T-helper 2 cell treated with Interferon-gamma antibody and Interleukin-4, amounts not matched to agents 100 ng/mL and 5 ng/mL, for 36 hours (primary cell): ENCODE measurements around the gene PLA2G10. TPM values are rescaled to one million over a fixed set of nuclear protein-coding genes. Genes with fewer than 3 reads are reported as not detected.

Experiments
- intact Hi-C: fragments of 100-400 bp; cut with micrococcal nuclease; formaldehyde crosslinking; loops from one replicate; pipeline ENCODE4 v1.15.1; 2023
- total RNA-seq: library from RNA; stranded (reverse); gene quantifications from 2 replicates; pipeline ENCODE4 v1.2.3, GENCODE V29; 2022

PLA2G10 gene
- total RNA-seq, 1 donor from 2014 or later, result not detected

DNA sequence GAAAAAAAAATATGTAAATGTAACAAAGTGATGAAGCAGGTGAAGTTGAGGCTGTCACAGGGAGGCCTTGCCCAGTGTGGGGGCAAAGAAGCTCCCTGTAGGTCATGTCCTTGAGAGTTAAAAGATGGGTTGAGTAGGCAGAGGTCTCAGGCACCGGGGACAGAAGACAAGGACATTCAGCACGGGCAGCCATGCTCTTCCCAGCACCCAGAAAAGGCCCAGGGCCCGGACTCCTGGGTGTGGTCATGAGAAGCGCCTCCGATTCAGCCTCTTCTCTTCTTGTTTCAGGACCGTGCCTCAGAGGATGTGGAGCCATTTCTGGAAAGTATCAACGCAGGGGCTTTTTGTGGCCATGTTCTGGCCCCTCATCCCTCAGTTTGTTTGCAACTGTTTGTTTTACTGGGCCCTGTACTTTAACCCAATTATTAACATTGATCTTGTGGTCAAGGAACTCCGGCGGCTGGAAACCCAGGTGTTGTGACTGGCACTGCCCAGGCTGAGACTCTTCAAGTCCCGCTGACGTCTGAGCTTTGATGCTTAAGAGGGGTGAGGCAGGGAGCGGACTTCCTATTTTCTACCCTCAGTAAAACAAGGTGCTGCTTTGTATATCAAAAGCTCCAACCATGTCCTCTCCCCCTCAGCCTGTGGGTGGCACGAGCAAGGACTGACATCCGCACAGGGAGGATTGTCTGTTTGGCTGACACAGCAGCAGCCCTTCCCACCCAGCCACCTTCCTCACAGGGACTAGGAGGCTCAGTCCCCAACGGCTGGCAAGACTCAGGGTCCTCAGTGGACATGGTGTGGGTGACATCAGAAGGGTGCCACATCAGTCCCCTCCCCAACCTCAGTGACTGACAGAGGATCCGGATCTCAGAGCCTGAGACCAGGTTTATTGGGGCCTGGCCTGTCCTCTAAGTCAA lies 26.5 kb downstream of the PLA2G10 start:
- intact Hi-C loops, result no loop called here

DNA sequence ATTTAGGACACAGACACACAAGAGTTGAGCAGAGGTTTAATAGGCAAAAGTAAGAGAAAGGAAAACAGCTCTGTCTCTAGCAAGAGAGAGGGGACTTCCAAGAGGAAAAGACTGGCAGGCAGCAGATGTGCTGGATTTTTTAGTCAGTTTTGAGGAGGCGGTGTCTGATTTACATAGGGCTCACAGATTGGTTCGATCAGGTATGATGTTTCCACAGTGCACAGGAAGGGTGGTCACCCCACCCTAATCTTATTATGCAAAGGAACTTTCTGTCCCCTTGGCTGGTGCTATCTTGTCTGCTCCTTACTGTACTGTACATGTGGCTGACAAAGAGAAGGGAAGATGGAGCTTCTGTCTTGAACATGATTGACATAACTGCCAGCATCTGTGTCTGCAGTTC lies 36.0 kb downstream of the PLA2G10 start:
- intact Hi-C loops, result no loop called here

DNA sequence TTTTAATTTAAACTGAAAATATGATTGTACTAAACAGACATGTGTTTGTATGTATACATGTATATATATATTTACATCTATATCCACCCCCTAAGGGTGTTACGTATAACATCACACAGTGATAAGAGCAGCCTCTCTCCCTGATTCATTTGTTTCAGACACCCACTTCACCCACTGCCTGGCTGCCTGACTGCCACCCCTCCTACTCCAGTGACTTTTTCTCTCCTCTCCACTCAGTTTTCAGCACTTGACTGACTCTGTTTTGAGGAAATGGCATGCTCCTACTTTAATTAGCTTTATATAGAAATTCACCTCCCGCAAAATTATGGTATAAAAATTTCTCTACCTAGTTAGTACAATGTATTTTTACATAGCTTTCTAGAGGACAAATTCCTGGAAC lies 41.4 kb downstream of the PLA2G10 start:
- intact Hi-C loops, result no loop called here

DNA sequence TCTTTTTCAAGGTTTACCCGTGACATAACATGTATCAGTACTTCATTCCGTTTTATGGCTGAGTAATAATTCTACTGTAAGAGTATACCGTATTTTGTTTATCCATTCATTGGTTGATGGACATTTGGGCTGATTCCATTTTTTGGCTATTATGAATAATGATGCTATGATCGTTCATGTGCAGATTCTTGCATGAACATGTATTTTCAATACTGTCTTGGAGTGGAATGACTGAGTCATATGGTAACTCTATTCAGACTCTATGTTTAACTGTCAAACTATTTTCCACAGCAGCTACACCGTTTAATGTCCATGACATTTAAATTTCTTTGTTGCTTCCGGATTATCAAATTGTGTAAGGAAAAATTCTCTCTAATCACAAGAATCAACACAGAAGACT lies 43.5 kb downstream of the PLA2G10 start:
- intact Hi-C loops, result no loop called here

DNA sequence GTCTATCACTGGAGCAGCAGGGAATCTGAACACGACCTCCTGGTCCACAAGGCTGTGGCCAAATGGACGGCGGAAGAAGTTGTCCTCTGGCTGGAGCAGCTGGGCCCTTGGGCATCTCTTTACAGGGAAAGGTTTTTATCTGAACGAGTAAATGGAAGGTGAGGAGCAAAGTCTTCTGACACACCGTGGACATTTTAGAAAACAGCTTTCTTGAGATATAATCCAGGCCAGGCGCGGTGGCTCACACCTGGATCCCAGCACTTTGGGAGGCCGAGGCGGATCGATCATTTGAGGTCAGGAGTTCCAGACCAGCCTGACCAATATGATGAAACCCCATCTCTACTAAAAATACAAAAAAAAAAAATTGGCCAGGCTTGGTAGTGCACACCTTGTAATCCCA lies 44.3 kb downstream of the PLA2G10 start:
- intact Hi-C loops, result no loop called here

DNA sequence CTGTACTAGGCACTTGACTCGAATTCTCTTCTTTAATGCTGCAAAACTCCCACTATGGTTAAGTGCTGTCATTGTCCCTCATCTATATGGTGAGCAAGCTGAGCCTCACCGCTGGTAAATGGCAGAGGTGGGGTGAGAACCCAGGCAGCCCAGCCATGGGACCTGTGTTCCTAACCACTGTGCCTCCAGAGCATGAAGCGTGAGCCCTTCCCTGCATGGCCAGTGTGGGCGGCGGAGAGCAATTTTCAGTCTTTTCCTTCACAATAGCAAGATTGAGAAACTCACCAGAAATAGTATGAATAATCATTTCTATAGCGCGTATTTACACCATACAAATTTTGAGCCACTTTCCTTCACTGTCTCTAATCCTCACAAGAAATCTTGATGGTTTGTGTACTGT lies 52.2 kb downstream of the PLA2G10 start:
- intact Hi-C loops, result no loop called here

DNA sequence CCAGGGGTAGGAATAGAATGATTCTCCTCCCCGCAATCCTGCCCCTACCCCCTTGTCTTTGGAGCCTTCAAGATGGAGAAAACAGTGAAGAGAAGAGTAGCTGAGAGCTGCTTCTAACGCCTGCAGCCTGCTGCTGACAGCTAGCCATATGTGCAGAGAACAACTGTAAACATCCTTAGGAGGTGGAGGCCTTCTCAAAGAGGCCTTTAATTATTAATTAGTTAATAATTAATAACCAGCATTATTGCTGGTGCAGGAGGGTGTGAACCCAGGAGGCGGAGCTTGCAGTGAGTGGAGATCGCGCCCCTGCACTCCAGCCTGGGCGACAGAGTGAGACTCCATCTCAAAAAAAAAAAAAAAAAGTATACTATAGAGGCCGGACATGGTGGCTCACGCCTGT lies 52.9 kb downstream of the PLA2G10 start:
- intact Hi-C loops, result no loop called here

DNA sequence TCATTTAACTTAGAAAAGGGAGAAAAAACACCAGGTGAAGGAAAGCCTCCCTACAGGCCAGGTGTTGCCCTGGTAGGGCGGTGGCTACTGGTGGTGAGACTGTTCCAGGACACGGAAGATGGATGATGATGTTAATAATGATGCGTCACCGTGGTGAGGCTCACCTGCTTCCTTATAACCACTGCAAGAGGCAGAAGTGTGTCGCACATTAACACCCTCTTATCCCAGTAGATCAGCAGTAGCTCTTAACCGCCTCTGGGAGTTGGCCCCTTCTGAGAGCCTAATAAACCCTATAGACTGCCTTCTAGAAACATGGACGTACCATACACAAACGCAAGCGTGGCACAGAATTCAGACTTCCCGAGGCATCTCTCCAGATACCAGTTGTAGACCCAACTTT lies 53.6 kb downstream of the PLA2G10 start:
- intact Hi-C loops, result no loop called here

DNA sequence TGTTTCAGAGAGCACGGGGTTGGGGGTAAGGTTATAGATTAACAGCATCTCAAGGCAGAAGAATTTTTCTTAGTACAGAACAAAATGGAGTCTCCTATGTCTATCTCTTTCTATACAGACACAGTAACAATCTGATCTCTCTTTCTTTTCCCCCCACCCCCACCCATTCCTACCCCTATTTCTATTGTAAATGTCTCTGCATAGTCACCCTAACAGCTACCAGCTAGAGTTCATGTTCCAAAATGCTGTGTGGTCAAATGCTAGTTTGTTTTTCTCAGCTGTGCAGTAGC lies 57.2 kb downstream of the PLA2G10 start:
- intact Hi-C loops, result loop anchor here (10.0 kb wide), 1 partner anchor 418 kb away; the partner anchor contains the start of gene NTAN1

DNA sequence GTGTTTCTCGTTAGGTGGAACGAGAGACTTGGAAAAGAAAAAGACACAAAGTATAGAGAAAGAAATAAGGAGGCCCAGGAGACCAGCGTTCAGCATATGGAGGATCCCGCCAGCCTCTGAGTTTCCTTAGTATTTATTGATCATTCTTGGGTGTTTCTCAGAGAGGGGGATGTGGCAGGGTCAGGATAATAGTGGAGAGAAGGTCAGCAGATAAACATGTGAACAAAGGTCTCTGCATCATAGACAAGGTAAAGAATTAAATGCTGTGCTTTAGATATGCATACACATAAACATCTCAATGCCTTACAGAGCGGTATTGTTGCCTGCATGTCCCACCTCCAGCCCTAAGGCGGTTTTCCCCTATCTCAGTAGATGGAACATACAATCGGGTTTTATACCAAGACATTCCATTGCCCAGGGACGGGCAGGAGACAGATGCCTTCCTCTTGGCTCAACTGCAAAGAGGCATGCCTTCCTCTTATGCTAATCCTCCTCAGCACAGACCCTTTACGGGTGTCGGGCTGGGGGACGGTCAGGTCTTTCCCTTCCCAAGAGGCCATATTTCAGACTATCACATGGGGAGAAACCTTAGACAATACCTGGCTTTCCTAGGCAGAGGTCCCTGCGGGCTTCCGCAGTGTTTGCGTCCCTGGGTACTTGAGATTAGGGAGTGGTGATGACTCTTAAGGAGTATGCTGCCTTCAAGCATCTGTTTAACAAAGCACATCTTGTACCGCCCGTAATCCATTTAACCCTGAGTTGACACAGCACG lies 57.7 kb downstream of the PLA2G10 start:
- intact Hi-C loops, result loop anchor here (10.0 kb wide), 1 partner anchor 418 kb away; the partner anchor contains the start of gene NTAN1

DNA sequence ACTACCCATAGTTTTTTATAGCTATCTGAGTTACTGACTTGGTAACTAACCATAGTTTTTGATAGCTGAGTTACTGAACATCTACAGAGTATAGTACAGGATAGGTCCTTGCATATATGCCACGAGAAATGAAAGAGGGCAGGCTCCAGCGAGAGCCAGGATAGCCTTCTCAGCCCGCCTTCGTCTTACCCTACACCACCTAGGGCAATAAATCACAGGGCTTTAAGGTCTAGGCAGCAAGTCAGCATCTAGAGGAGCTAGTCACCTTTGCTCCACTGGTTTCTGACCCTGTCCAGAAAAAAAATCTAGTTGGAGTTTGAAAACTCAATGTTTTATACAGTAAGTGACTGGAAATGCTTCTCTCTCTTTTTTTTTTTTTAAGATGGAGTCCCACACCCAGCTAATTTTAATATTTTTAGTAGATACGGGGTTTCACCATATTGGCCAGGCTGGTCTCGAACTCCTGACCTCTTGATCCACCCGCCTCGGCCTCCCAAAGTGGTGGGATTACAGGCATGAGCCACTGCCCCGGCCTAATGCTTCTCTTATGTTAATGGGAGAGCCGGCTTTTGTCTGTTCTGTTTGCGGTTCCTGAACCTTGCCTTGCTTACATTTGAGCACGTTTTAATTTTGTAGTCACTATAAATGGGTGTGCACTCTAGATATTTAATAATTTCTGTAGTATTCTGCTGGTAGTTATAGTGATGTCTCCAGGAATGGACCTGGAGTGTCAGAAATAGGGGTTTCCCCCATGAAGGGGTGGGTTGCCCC lies 58.5 kb downstream of the PLA2G10 start:
- intact Hi-C loops, result loop anchor here (10.0 kb wide), 1 partner anchor 419 kb away; the partner anchor contains the start of gene NTAN1

DNA sequence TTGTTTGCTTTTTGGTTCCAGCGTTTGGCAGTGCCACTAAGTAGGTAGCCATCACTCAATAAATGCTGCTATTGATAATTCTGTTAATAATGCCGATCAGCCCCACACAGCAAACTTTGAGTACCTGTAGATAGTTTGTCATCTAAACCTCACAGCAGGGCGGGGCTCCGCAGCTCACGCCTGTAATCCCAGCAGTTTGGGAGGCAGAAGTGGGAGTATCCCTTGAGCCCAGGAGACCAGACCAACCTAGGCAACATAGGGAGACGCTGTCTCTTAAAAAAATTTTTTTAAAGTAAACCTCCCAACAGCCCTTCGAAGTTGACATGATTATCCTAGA lies 59.8 kb downstream of the PLA2G10 start:
- intact Hi-C loops, result loop anchor here (5.0 to 10.0 kb wide), 4 partner anchors 420 to 1008 kb away; partner anchors contain the start of genes ERCC4, MARF1, NTAN1 and RRN3

DNA sequence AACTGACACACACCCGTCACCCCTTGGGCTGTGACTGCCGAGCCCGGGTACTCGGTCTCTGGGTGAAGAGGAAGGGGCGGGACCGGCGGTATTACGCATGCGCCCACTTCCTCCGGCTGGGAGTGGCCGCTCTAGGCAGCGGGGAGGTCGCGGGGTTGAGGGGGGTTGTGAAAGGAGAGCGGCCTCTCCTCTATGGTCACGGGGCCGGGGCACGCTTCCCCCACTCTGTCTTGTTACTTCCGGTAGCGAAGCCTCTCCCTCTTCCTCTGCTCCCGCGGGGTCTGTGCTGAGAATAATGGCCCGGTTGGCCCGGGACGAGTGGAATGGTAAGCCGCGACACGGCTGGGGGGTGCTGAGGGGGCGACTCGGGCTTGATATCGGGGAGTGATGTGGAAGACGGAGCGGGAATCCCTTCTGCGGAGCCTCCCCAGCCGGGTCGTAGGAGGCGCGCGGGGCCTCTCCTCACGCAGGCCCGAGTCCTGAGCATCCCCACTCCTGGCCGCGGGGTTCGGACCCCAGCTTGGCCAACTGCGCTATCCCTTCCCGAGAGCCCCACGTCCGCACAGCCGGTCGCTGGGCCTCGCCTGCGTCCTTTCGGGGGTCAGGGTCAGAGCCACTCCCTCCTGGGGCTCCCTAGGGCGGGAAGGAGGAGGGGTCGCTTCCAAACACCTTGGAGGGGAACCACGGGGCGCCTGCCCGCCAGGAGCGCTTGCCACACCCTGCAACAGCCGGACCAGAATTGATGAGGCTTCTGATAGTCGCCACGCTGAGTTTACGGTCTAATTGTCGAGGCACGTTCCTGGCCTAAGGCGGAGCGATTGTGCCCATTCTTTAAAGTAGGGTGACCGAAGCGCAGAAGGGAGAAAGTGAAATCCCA lies 61.2 kb downstream of the PLA2G10 start, which contains the start of gene BFAR:
TSS of gene BFAR (plus strand) at position 259 of the 877 bp plus-strand sequence. CDS start 11,396 bp downstream, outside the sequence.
- intact Hi-C loops, result loop anchor here (5.0 to 10.0 kb wide), 4 partner anchors 422 to 1009 kb away; partner anchors contain the start of genes ERCC4, MARF1, NTAN1 and RRN3

DNA sequence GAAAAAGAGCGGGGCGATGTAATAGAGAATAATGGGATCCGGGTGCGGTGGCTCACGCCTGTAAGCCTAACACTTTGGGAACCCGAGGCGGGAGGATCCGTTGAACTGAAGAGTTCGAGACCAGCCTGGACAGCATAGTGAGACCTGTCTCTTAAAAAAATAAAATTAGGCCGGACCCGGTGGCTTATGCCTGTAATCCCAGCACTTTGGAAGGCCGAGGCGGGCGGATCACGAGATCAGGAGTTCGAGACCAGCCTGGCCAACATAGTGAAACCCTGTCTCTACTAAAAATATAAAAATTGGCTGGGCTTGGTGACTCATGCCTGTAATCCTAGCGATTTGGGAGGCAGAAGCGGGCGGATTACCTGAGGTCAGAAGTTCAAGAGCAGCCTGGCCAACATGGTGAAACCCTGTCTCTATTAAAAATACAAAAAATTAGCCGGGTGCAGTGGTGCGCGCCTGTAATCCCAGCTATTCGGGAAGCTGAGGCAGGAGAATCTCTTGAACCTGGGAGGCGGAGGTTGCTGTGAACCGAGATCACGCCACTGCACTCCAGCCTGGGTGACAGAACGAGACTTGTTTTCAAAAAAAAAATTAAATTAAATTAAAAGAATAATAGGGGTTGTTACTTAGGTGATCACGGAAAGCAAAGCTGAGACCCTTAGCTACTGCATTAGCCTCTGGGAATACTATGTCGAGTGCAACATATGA lies 63.3 kb downstream of the PLA2G10 start:
- intact Hi-C loops, result loop anchor here (1.0 to 10.0 kb wide), 5 partner anchors 345 to 1012 kb away; partner anchors contain the start of genes ERCC4, MARF1, NTAN1 and RRN3

DNA sequence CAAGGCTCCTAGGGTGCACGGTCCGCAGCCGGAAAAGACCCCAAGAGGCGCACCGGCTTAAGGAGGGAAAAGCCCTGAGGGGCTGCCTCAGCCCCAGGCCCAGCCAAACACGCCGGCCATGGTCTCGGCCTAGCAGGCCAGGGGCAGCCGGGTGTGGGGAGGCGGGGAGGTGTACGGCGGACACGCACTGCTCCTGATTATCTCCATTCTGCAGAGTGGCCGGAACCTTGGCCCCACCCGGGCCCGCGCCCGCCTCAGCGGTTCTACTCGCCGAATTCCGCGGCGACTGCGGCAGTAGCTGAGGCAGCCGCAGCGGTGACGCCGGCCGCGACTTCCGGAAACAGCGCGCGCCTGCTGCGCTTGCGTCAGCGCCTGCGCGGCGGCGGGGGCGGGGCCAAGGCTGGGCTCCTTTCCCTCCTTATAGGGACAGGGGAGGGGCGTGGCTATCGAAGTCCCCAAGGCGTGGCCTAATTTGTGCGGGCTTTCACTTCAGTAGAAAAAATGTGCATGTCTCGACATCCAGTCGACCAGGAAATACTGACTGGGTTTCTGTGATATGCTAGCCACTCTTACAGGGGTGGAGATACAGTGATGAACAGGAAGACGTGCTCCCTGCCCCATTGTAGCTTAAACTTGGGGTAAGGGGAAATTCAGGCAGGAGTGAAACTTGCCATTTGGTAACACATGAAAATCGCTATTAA lies 64.0 kb downstream of the PLA2G10 start, which contains the start of gene PARN:
TSS of gene PARN (minus strand) at position 342 of the 701 bp plus-strand sequence. CDS start at position 207, 135 bp downstream.
- intact Hi-C loops, result loop anchor here (1.0 to 10.0 kb wide), 5 partner anchors 345 to 1012 kb away; partner anchors contain the start of genes ERCC4, MARF1, NTAN1 and RRN3

DNA sequence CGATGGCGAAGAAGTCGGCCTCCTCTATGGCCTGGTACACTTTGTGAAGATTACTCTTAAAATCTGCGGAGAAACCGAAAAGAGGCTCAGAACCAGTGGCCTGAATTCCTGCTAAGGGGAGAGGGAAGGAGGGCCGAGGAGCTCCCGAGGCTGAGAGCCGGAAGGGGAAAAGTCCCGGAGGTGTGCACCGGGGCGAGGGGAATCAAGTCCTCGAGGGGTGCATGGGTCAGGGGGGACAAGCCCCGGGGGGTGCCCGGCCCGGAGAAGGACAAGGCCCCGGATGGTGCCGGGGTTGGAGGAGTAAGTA lies 64.5 kb downstream of the PLA2G10 start:
- intact Hi-C loops, result no loop called here

DNA sequence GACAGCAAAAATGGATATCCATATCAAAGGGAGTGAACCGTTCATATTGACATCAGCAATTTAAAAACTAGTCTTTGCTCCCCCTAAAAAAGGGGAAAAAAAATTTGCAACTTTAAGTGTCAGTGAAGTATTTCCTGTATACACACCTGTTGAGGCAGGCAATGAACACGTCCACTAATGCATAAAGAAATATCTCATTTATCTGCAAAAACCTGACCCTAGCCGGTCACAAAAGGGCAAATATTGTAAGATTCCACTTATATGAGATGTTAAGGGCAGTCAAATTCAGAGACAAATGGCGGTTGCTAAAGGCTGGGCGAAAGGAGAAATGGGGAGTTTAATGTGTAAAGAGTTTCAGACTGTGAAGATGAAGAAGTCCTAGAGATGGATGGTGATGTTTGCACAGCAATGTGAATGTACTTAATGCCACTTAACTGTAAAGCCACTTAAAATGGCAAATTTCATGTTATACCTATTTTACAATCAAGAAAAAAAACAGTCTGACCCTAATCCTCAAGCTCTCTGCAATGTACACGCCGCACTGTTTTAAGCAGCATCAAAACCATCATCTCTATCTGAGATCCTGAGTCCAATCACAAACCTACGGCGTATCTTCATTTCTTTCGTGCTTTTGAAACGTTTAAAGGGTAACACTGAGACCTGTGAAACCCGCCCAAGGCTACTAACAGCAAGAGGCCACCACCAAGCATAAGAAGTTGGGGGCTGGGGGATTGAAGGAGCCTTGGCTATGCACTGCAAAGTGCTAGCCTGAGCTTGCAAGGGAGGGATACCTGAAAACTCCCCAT lies 65.1 kb downstream of the PLA2G10 start:
- intact Hi-C loops, result no loop called here

DNA sequence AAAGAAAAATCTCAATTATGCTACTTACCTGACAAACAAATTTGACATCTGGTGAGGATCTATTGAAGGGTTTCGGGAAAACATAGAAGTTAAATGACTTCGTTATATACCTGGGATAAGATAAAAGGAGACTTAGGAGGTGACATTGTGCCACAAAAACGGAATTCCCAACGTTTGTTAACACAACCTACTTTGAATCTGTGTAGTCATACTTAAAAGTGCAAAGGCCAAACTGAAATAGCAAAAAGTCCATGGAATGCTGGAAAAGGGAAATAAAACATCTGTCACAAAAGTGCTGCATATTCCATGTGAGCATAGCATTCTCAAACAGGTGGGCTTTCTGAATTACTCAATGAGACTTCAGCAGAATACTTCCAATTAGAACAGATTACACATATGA lies 67.0 kb downstream of the PLA2G10 start:
- intact Hi-C loops, result no loop called here
